GM04503 (cell line): Measurements from ENCODE around the gene ELN.
"Not testable (repeated sequence)": the region's sequence is repeated elsewhere in the genome, so short reads cannot be mapped to it uniquely, and the experiment has no call there.

ENCODE experiments used
- DNase-seq: peaks from one replicate; pipeline ENCODE4 v3.0.0-alpha.2; 2012; ENCODE audit warnings: low read depth

ELN gene

DNA sequence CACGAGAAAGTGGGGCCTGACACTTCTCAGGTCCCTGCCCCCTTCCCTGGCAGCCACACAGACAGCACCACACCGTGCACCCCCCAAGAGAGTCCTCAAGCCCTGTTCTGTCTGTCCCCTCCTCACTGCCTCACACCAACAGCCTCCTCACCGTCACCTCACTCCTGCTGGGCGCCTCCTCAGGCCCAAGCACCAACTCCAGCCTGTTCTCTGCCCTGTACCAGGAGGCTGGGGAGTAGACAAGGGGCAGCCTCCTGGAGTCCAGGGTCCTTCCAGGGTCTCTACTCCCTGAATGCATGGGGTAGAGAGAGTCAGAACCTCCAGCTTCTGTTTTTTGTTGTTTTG is 26.9 kb upstream of the ELN start:
- DNase-seq, result no peak

DNA sequence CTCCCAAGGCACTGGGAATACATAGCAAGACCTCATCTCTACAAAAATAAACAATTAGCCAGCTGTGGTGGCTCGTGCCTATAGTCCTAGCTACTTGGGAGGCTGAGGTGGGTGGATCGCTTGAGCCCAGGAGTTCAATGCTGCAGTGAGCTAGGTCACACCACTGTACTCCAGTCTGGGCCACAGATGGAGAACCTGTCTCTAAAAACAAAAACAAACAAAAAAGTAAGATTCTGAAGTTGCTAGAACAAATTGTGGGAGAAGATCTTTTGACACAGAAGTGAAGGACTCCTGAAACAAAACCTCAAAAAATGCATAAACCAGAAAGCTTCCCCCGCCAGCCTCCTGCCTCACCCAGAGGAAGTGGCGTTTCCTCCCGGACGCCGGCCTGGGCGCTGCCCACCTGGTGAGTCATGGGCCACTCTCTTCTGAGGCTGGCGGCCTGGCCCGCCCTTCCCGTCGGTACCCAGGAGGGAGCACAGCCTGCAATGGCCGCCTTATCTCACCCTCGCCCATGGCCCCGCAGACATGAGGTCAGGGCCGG is 25.4 kb upstream of the ELN start:
- peak; percentile 55 for DNase-seq

DNA sequence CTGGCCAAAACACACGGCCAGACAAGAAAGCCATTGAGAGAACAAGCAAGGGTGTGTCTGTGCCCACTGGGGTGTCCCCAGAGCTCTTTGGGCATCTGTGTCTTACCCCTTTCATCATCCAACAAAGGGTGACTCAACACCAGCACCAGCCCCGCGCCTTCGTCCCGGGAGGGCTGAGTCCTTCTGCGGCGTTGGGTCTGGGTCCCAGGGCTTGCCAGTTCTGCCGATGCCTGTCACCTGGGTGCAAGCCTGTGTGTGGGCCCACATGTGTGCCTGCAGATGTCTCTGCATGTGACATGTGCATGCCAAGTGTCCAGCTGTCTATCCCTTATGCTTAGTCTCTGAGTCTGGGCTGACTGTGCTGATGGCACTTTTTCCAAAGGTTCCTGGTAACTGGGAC is 24.4 kb upstream of the ELN start:
- DNase-seq, result no peak

DNA sequence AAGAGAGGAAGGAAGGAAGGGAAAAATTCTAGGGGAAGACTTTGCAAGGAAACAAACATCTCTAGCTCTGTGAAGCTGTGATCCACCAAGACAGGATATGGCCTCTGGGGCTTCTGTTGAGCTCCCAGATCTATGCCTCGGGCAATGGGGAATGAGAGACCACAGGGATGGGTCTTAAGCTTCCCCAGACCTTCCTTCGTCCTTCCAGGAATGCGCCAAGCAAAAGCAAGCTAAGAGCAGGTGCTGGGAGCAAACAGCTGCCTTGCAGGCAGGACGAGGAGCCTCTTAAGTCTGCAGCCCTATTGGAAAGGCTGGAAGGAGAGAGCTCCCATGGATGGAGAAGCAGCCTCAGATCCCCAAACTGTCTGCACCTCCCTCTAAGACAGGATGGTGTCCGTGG is 21.9 kb upstream of the ELN start:
- DNase-seq, result no peak

DNA sequence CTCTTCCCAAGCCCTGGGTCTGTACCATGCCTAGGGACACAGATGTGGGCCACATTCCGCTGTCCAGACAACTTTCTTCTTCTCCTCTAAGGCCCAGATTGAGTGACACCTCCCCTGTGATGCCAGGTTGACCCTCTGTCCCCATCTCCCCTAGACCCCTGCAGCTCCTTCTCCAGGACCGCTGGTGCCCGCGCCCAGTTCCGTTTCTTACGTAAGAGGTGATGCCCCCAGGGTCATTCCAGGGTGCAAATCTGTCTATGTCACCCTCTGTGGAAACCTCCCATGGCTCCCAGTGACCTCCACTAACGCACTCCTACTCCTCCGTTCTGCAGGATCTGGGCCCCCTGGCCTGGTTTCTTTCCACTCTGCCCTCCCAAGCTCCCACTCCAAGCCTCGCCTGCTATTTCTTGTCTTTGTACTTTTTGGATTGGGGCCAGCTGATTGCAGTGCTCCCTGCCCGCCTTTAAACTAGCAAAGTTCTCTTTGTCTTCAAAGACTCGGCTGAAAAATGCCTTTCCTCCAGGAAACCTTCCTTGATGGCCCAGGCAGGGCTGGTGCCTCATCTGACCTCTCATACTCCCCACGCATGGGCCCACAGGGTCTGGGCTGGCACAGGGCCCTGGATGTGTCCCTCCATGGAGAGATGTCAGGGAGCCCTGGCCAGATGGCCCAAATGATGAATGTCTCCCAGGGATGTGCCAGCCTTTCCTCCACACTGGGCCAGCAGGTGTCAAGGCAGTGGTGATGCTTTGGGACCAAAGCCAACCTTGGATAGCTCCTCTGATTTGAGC is 21.3 kb upstream of the ELN start:
- DNase-seq, result no peak

DNA sequence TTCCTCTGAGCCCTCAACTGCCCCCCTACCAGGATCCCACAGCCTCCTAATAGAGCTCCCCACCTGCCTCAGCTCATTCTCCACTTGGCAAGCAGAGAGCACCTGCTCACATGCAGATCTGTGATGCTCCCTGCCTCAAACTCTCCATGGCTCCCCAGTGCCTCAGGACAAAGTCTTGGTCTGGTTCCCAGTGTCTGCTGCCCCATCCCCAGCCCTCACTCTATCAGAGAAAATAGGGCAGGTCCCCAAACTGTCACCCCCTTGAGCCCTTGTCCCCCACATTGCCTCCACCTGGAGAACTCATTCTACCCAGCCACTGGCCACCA is 20.8 kb upstream of the ELN start:
- no peak for DNase-seq

DNA sequence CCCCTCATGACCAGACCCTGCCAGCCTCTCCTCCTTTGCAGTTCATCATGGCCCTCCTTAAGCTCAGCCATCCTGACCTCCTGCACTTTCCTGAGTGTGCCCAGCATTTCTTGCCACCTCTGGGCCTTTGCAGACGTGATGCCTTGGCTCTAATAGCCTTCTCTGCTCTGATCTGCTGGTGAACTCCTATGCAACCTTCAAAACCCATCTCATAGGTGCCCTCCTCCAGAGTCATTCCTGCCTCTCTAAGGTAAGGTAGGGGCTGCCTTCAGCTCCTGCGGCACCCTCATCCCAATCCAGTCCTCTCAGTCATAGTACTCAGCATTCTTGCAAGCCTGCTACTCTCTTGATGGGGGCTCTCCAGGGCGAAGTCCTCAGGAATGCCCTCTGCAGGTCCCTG is 19.3 kb upstream of the ELN start:
- DNase-seq, result no peak

DNA sequence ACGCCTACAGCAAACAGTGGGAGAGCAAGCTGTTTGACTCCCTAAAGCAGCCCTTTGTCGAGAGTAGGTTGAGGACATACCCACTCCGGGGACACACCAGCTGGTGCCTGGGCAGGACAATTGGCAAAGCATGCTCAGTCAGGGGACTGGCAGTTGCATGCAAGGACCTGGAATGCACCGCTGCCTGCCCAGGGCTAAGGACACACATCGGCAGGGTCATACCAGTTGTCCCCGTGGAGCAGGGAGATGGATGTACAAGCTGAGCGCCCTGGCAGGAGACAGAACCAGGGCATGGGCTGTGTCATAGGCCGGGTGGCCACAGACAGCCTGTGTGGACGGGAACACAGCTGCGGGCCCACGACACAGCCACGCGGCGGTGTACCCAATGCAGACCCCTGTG is 18.3 kb upstream of the ELN start:
- DNase-seq, result no peak

DNA sequence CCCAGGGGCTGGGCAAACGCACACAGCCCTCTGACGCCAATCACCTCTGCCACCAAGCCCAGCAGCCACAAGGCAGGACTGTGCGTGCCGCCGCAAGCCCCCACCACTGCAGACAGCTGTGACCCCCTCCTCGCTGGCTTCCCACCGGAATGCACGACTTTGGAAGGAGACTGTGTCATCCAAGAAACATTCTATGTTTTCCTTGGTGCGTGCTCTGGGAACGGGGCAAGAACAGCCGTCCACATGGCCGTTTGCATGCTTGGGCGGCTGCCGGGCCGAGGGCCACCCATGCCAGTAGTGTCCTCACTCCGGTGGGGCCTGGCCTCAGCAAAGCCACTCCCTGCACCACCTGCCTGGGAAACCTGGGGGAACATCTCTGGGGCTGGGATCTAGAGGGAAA is 17.6 kb upstream of the ELN start:
- DNase-seq, result peak; percentile 35

DNA sequence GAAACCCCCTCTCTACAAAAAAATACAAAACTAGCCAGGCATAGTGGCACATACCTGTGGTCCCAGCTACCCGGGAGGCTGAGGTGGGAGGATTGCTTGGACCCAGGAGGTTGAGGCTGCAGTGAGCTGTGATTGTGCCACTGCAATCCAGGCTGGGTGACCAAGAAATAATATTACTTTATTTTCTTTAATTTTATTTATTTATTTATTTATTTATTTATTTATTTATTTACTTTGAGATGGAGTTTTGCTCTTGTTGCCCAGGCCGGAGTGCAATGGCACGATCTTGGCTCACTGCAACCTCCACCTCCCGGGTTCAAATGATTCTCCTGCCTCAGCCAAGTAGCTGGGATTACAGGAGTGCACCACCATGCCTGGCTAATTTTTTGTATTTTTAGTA is 16.6 kb upstream of the ELN start:
- not testable (repeated sequence) for DNase-seq

DNA sequence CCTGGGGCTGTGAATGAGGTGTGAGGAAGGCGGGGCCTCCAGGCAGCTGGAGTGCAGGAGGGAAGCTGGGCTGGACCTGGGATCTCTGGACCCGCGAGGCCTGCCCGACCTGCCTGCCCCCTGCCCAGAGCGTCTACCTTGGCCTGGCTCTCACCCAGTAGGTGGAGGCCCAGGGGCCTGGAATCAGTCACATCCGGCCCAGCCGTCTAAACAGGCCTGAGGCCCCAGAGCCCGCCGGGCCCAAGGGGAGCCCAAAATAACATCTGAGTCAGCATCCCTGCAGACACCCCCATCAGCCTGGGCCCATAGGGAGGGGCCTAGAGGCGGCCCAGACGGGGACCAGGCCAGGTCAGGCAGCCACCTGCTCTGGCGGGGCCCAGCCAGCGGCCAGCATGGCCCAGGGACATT is 15.1 kb upstream of the ELN start:
- DNase-seq, result no peak

DNA sequence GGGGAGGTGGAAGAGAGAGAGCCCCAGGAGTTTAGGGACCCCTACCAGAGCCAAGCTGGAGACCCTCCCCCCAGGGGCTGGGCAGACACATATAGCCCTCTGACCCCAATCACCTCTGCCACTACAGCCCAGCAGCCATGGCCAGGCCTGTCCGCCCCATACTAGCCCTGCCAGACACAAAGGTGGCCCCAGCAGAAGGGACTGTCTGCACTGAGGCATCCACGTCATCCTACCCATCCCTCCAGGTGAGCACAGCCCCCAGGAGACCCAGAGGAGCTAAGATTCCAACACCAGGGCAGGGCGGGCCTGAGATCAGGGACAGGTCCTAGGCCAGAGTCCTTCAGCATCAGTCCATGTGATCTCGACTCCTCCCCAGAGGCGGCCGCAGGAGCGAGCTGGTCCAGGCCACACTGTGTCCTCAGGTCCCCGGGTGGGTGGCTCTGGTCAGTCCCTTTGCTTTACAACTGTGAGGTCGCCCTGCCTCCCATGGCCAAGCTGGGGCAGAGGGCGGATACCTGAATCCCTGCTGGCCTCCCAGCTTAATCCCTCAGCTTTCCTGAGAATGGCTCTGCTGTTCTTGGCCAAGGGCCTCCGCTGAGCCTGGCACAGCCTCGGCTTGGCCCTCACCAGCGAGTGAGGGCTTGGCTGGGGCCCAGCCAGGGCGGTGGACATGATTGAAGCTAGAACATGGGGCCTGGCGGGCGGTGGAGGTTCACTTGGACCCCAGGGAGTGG is 14.3 kb upstream of the ELN start:
- no peak for DNase-seq

DNA sequence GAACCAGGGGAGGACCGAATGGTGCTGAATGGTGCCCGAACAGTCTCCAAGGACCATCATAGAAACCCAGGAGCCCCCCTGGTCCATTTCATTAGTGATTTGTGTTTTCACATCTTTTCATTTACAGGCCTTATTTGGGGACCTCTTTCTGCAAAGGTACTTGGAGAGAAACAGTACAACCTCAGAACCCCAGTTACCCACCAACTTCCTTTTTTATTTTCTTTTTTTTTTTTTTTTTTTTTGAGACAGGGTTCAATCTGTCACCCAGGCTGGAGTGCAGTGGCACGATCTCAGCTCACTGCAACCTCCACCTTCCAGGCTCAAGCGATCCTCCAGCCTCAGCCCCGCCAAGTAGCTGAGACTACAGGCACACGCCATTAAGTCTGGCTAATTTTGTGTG is 13.0 kb upstream of the ELN start:
- no peak for DNase-seq

DNA sequence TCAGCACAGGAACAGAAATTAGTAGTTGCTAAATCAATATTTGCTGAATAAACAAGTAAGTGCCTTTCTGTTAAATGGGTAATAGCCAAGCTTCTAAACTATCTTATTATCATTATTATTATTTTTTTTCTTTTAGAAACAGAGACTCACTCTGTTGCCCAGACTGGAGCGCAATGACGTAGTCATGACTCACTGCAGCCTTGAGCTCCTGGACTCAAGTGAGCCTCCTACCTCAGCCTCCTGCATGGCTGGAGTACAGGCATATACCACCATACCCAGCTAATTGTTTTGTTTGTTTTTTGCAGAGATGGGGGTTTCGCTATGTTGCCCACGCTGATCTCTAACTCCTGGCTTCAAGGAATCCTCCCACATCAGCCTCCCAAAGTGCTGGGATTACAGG is 12.3 kb upstream of the ELN start:
- no peak for DNase-seq

DNA sequence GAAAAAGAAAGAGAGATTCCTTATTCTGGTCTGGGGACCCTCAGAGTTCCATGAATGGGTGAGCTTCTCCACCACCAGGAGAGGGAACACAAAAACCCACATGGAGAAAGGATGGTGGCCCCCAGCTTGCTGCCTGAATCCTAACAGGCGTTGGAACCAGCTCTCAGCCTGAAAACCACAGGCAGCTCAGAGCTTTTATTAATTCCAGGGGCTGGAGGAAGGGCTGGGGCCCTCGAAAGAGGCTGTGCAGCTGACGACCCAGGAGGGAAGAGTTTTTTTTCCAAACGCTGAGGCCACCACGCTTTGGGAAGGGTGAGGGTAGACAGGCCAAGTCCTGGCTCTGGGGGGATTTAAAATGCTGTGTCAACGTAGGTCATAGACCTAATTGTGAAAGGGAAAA is 10.8 kb upstream of the ELN start:
- no peak for DNase-seq

DNA sequence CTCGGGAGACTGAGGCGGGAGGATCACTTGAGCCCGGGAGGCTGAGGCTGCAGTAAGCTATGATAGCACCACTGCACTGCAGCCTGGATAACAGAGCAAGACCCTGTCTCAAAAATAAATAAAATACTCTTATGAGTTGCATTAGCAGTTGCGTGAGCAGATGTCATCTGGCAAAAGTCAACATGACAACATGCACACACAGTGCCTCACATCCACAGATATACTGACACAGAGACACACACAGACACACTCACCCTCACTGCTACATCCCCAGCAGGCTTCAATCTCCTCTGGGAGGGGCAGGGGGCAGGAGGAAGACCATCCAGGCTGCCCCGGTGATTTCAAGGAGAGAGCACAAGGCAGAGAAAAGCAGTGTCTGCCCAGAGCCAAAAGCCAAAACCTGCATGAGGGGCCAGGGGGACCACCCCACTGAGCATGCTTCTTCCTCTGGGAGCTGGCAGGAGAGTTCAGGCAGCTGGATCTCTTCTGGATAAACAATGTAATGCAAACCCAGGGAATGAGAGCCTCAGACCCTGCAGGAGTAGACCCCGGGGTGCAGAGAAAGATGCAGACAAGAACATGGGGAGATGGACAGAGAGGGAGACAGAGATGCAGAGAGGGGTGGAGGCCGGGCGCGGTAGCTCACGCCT is 9.6 kb upstream of the ELN start:
- DNase-seq, result no peak

DNA sequence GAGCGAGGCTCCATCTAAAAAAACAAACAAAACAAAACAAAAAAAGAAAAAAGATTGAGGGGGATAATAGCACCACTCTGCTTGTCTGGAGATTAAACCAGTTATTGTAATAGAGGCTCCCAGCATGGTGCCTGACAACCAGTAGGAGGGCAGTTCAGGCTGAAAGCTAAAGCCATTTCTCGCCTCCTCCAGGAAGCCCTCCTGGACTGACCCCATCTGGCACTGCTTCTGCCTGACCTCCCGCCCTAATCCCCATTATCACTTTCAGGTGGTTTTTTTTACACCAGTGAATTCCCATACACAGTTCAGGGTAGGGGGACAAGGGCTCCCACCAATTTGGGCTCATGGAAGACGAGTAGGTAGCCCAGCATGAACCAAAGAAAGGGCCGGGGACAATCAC is 8.8 kb upstream of the ELN start:
- no peak for DNase-seq

DNA sequence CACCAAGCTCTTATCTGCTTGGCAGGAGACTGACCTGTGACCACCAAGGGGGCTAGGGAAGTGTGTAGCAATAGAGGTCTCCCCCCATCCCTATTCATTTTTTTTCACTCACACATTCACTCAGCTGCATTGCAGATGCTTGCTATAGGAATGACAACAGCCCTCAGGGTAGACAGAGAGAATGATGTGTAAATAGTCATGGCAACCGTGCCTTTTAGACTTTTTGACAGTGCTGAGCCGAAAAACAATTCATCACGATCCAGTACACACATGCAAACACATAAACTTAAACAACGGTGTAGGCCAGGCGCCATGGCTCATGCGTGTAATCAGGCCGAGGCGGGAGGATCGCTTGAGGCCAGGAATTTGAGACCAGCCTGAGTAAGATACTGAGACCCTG is 7.6 kb upstream of the ELN start:
- DNase-seq, result no peak

DNA sequence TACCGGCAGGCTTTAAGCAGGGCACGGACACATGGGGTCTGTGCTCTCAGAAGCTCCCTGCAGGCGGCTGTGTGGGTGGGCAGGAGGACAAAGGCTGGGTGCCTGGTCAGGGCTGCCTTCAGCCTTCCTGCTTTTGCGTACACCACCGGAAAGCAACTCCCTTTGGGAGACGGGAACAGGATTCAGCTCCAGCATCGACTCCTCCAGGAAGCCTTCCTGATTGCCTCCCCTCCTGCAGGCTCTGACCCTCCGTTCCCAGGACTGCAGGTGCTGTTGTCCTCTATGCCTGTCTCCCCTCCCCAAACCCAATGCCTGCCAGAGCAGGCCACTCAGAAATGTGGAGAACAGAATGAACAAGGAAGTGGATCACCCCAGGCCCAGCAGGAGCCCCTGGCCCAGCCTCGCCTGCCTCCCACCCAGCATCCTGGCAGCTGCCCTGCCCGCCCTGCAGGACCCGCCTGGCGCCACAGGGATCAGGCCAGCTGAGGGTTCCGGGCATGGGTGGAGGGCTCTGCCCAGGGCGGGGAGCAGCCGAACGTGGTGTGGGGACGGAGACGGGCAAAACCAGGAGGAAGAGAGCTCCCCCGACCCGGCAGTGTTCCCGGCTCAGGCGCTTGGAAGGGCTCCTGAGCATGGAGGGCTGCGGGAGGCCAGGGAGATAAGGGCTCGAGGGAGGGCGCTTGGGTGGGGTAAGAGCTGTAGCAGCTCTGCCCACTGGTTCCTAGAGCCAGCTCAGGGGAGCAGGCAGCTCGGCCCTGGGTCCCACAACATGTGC is 6.2 kb upstream of the ELN start:
- no peak for DNase-seq

DNA sequence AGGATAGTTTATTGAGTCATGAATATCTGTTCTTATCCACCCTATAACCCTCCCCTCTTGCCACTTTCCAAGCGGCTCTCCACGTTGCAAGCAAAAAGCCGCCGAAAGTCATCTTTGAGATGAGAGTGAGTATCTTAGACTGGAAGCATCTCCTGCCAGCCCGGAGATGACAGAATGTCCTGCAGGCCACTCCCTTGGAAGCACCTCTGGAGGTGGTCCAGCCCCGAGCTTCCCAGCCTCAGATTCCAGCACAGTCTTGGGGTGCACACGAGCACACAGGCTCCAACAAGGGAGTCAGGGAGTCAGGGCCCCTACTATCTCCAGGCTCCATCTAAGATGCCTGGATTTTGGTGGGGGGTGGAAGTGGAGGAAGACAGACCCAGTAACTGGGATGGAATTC is 5.5 kb upstream of the ELN start:
- no peak for DNase-seq

DNA sequence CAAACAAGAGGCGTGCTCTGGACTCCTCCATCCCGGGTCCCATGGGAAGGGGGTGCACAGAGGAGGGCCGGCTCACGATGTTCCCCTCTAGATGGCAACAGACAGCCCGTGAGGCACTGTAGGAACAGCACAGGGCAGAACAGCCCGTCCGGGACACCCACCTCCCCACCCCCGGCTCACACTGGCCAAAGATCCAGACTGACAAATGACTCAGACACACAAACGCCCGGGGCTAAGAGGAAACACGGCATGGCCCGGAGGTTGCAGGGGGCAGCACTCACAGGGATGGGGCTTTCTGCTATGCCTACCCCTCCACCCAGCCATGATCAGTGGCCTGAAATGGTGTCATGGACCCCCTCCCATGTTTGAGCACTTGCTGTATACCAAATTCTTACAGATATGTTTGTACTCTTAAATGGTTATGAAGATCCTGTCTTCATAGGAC is 4.9 kb upstream of the ELN start:
- DNase-seq, result no peak

DNA sequence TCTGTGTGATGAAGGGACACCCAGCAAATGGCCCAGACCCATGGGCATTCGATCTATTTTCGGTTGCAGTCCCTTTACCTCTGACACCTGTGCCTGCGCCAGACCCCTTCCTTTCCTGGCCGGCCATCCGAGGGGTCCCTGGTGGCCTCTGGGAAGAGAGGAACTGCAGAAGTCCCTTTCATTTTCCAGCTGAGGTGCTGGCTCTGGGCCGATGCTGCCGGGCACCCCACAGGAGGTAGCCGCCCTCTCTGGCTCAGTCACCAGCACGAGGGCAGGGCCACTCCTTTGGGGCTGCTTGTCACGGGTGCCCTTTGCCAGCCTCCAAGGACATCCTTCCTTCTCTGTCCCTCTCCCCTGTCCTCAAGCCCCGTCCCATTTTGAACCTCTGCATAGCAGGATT is 4.2 kb upstream of the ELN start:
- no peak for DNase-seq

DNA sequence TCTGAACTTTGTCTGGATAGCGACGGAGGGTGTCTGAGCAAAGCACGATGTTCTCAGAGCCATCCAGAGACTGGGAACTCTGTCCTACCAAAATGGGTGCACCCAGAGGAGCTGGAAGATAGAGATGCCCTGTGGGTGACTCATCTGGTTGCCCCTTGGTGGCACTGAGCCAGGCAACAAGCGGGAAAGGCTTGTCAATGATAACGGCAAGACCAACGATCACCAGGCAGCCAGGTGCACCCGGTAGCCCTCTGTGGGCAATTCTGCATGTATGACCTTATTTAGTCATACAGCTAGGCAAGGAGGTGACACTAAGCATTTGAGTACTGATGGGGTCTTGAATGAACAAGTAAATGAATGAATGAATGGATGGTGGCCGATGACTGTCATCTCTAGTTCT is 2.8 kb upstream of the ELN start:
- DNase-seq, result no peak
